OCI-LY3 (cell line): ENCODE measurements around the gene COL9A1.

Experiments used
- H2AFZ ChIP-seq: fragments of 200-600, 300-600 bp; shearing (Covaris generic); 2 replicates; pipeline ENCODE4 v1.6.0; 2014; ENCODE audit warnings: antibody characterized with exemption, low read depth, low read length
- H3K27ac ChIP-seq: fragments of 200-600, 300-600 bp; sonication (generic); 2 replicates; pipeline ENCODE4 v1.5.1; 2014; ENCODE audit warnings: mild to moderate bottlenecking, low read length, moderate library complexity, mixed read lengths
- H3K27me3 ChIP-seq: fragments of 200-600, 300-600 bp; sonication (generic); 2 replicates; pipeline ENCODE4 v1.6.1; 2014; ENCODE audit warnings: low read depth, low read length, mixed read lengths
- H3K36me3 ChIP-seq: fragments of 200-600, 300-600 bp; sonication (generic); replicated peaks from 2 replicates; pipeline ENCODE3; 2014; ENCODE audit warnings: low read depth, low read length, mixed read lengths
- H3K4me1 ChIP-seq: fragments of 300-600, 200-600 bp; sonication (generic); 2 replicates; pipeline ENCODE4 v1.6.1; 2014; ENCODE audit warnings: low read length, mixed read lengths
- H3K4me2 ChIP-seq: fragments of 200-600, 300-600 bp; sonication (generic); 2 replicates; pipeline ENCODE4 v1.6.1; 2014; ENCODE audit warnings: low read length, mixed read lengths
- H3K4me3 ChIP-seq: fragments of 300-600, 200-600 bp; sonication (generic); 2 replicates; pipeline ENCODE4 v1.5.1; 2014; ENCODE audit warnings: antibody characterized with exemption, mild to moderate bottlenecking, low read length, moderate library complexity
- H3K79me2 ChIP-seq: fragments of 300-600, 200-600 bp; shearing (Covaris generic); 2 replicates; pipeline ENCODE4 v1.6.1; 2014; ENCODE audit warnings: mild to moderate bottlenecking, low read length, mixed read lengths
- H3K9ac ChIP-seq: fragments of 300-600, 200-600 bp; shearing (Covaris generic); 2 replicates; pipeline ENCODE4 v1.6.0; 2014; ENCODE audit warnings: mild to moderate bottlenecking, low read length, moderate library complexity
- H3K9me3 ChIP-seq: fragments of 200-600, 300-600 bp; shearing (Covaris generic); 2 replicates; pipeline ENCODE4 v1.6.1; 2014; ENCODE audit warnings: low read length, mixed read lengths; ENCODE audit not compliant: insufficient read depth
- H4K20me1 ChIP-seq: fragments of 200-600, 300-600 bp; sonication (generic); 2 replicates; pipeline ENCODE4 v1.6.1; 2016; ENCODE audit warnings: low read length, mixed read lengths; ENCODE audit not compliant: insufficient read depth
- CTCF ChIP-seq: fragments of 200-600, 300-600 bp; sonication (generic); IDR thresholded peaks from 2 replicates; pipeline ENCODE4 v1.5.1; 2014; ENCODE audit warnings: antibody characterized with exemption, low read length, low read depth
- EZH2phosphoT487 ChIP-seq: fragments of 200-600 bp; shearing (Covaris generic); IDR thresholded peaks from 2 replicates; pipeline ENCODE4 v1.6.1; 2018; ENCODE audit warnings: antibody characterized with exemption, mixed run types, low read depth

The COL9A1 gene

GRCh38 chr6:70236343-70236742 lies 66.5 kb downstream of the COL9A1 start:
- no peak overlapping the region for H3K27ac ChIP-seq
- no peak overlapping the region for H3K4me2 ChIP-seq
- no peaks in the 10 kb centered on the region for H3K79me2 ChIP-seq
- no peak overlapping the region for H3K4me3 ChIP-seq
- no peak overlapping the region for H2AFZ ChIP-seq
- H3K4me1 ChIP-seq, result no peaks in the 10 kb centered on the region
- H3K27me3 ChIP-seq, result peaks cover 13% of the 10 kb centered on the region; the same call in 1 of the 2 replicates
- H3K36me3 ChIP-seq, result no peaks in the 10 kb centered on the region
- no peaks in the 10 kb centered on the region for H3K9me3 ChIP-seq
- no peak overlapping the region for H3K9ac ChIP-seq
- no peak for TF ChIP-seq EZH2phosphoT487
- TF ChIP-seq CTCF, result no peak
- H4K20me1 ChIP-seq, result no peaks in the 10 kb centered on the region

- H3K79me2 ChIP-seq, result no peaks in the 10 kb centered on the region
- no peaks in the 10 kb centered on the region for H4K20me1 ChIP-seq
- no peak overlapping the region for H3K27ac ChIP-seq
- H3K4me3 ChIP-seq, result no peak overlapping the region
- H3K27me3 ChIP-seq, result peaks cover 7% of the 10 kb centered on the region; the same call in 1 of the 2 replicates
- H3K4me2 ChIP-seq, result no peak overlapping the region
- H2AFZ ChIP-seq, result no peak overlapping the region
- H3K36me3 ChIP-seq, result no peaks in the 10 kb centered on the region
- H3K4me1 ChIP-seq, result no peaks in the 10 kb centered on the region
- TF ChIP-seq CTCF (no peak), EZH2phosphoT487 (no peak)
- H3K9me3 ChIP-seq, result no peaks in the 10 kb centered on the region
- no peak overlapping the region for H3K9ac ChIP-seq
These were observed 68.2 kb downstream of the COL9A1 start for GRCh38 chr6:70234561-70235236.

DNA sequence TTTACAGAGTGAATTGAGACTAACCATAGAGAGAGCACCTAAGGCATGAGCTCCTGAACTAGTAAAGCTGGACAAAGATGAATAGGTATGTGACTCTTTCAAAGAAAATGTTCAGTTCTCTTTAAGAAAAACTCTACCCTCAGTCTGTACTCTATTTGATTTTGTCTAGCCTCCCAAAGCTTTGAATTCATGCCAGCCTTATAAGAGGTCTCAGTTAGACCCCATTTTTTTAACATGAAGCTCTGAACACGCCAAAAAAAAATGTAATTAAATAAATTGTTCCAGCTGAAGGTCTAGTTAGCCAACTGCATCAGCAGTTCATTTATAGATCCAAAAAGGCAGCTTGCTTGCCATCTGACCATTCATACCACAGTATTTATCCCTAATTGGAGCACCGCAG lies 71.6 kb downstream of the COL9A1 start:
- Histone ChIP-seq H3K27ac (no peak overlapping the region), H3K4me3 (no peak overlapping the region)

DNA sequence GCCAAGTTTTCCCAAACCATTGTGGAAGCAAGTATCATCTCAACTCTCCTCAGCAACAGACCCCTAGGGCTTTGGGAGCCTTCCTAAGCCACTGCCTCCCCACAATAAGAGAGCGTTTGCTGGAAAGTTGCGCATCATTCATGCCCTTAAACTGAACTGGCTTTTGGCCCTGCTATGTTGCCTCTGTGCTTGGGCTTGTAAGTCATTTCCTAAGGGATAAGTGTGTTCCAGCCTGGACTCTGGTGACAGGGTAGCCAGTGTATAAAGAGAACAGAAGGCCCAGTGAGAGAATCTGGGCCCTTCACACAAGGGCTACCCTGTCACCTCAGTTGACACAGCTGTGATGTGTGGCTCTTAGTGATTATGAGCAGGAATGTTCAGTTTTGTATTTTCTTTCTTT lies 77.8 kb downstream of the COL9A1 start:
- H3K27ac ChIP-seq, result no peak overlapping the region
- no peak overlapping the region for H2AFZ ChIP-seq
- no peaks in the 10 kb centered on the region for H3K9me3 ChIP-seq
- no peaks in the 10 kb centered on the region for H4K20me1 ChIP-seq
- no peaks in the 10 kb centered on the region for H3K79me2 ChIP-seq
- H3K9ac ChIP-seq, result no peak overlapping the region
- TF ChIP-seq CTCF (no peak), EZH2phosphoT487 (no peak)
- no peak overlapping the region for H3K4me2 ChIP-seq
- no peak overlapping the region for H3K4me3 ChIP-seq
- no peaks in the 10 kb centered on the region for H3K36me3 ChIP-seq
- H3K27me3 ChIP-seq, result no peaks in the 10 kb centered on the region
- H3K4me1 ChIP-seq, result peaks cover 9% of the 10 kb centered on the region

More for the DNA sequence above, 71.6 kb downstream of the COL9A1 start:
- H3K4me1 ChIP-seq, result no peaks in the 10 kb centered on the region
- no peak overlapping the region for H2AFZ ChIP-seq
- H3K36me3 ChIP-seq, result no peaks in the 10 kb centered on the region
- no peak overlapping the region for H3K9ac ChIP-seq
- no peak for TF ChIP-seq EZH2phosphoT487
- TF ChIP-seq CTCF, result no peak
- no peaks in the 10 kb centered on the region for H3K27me3 ChIP-seq
- H3K79me2 ChIP-seq, result no peaks in the 10 kb centered on the region
- H3K4me2 ChIP-seq, result no peak overlapping the region
- H4K20me1 ChIP-seq, result no peaks in the 10 kb centered on the region
- no peaks in the 10 kb centered on the region for H3K9me3 ChIP-seq
